PC-3 (cell line): Measurements from ENCODE around the gene KIAA0513. TPM values are rescaled to one million over a fixed set of nuclear protein-coding genes. Genes with fewer than 3 reads are reported as not detected.

Source experiments
- ATAC-seq: fragments of 200-7000 bp; cut with Tn5 transposase; 2 replicates; pipeline ENCODE4 v1.9.1; 2020; ENCODE audit warnings: mild to moderate bottlenecking, moderate library complexity
- BruUV-seq: library from RNA; stranded (reverse); fragments of 400-500 nt; replicated peaks from 2 replicates; lab custom pipeline; 2021; lab: Mats Ljungman, UMichigan
- CTCF ChIA-PET: fragments of 300-600 bp; sonication (Branson Sonifier 250); formaldehyde crosslinking; loops from one replicate; lab custom pipeline; 2022; ENCODE audit warnings: antibody characterized with exemption; lab: Charles Lee
- POLR2A ChIA-PET: fragments of 300-600 bp; sonication (Branson Sonifier 250); formaldehyde crosslinking; loops from one replicate; lab custom pipeline; 2022; ENCODE audit warnings: antibody characterized with exemption; ENCODE audit not compliant: unreplicated experiment; lab: Charles Lee
- DNase-seq: peaks from one replicate; pipeline ENCODE4 v3.0.0-alpha.2; 2015
- H2AFZ ChIP-seq: fragments of 300-600 bp; sonication (generic); 2 replicates; pipeline ENCODE4 v1.6.0; 2016; ENCODE audit warnings: antibody characterized with exemption, low read length
- H3F3A ChIP-seq: fragments of 300-600 bp; sonication (generic); one replicate; pipeline ENCODE4 v1.6.0; 2017; ENCODE audit warnings: antibody characterized with exemption, low read length, control low read depth, mild to moderate bottlenecking; ENCODE audit not compliant: unreplicated experiment
- H3K27ac ChIP-seq: fragments of 300-600 bp; sonication (generic); 2 replicates; pipeline ENCODE4 v1.5.1; 2016; ENCODE audit warnings: mild to moderate bottlenecking, low read length
- H3K27me3 ChIP-seq: fragments of 300-600 bp; sonication (generic); 2 replicates; pipeline ENCODE4 v1.6.1; 2016; ENCODE audit warnings: low read length, mixed read lengths
- H3K36me3 ChIP-seq: fragments of 300-600 bp; sonication (generic); 2 replicates; pipeline ENCODE4 v1.6.1; 2016; ENCODE audit warnings: low read depth, mixed run types, low read length, mixed read lengths
- H3K4me1 ChIP-seq: fragments of 300-600 bp; sonication (generic); 2 replicates; pipeline ENCODE4 v1.5.1; 2016; ENCODE audit warnings: low read length; ENCODE audit not compliant: insufficient read depth
- H3K4me2 ChIP-seq: fragments of 300-600 bp; sonication (generic); 2 replicates; pipeline ENCODE4 v1.6.0; 2016; ENCODE audit warnings: low read length
- H3K4me3 ChIP-seq: fragments of 300-600 bp; sonication (generic); 2 replicates; pipeline ENCODE4 v1.5.1; 2016; ENCODE audit warnings: mild to moderate bottlenecking, low read length, mixed read lengths
- H3K79me2 ChIP-seq: fragments of 300-600 bp; sonication (generic); 2 replicates; pipeline ENCODE4 v1.6.1; 2017; ENCODE audit warnings: low read length, mixed read lengths
- H3K9ac ChIP-seq: fragments of 300-600 bp; sonication (generic); 2 replicates; pipeline ENCODE4 v1.6.0; 2016; ENCODE audit warnings: mild to moderate bottlenecking, low read length
- H3K9me2 ChIP-seq: fragments of 300-600 bp; sonication (generic); replicated peaks from 2 replicates; pipeline ENCODE4 v1.6.1; 2016; ENCODE audit warnings: mixed run types, low read length, mixed read lengths
- H3K9me3 ChIP-seq: fragments of 300-600 bp; sonication (generic); 2 replicates; pipeline ENCODE4 v1.6.1; 2016; ENCODE audit warnings: low read length, mixed read lengths
- H4K20me1 ChIP-seq: fragments of 300-600 bp; sonication (generic); 2 replicates; pipeline ENCODE4 v1.6.1; 2016; ENCODE audit warnings: low read length, mixed read lengths
- CTCF ChIP-seq: fragments of 300-600 bp; sonication (generic); conservative IDR thresholded peaks from 2 replicates; pipeline ENCODE4 v1.5.1; 2017; ENCODE audit warnings: antibody characterized with exemption, low read depth, mild to moderate bottlenecking, low read length
- EZH2 ChIP-seq: fragments of 300-600 bp; sonication (generic); IDR thresholded peaks from one replicate; pipeline ENCODE4 v1.6.1; 2017; ENCODE audit warnings: antibody characterized with exemption, mild to moderate bottlenecking, low read length; ENCODE audit not compliant: unreplicated experiment
- EZH2phosphoT487 ChIP-seq: fragments of 300-600 bp; sonication (generic); IDR thresholded peaks from 2 replicates; pipeline ENCODE4 v1.6.1; 2018; ENCODE audit warnings: mild to moderate bottlenecking, antibody characterized with exemption, low read length, borderline replicate concordance
- intact Hi-C: fragments of 100-400 bp; cut with micrococcal nuclease; formaldehyde crosslinking; loops from 2 replicates; pipeline ENCODE4 v1.9.0; 2023
- total RNA-seq: library from RNA; depleted of rRNA; stranded (reverse); fragments of >200 nt; gene quantifications from 2 replicates; pipeline ENCODE4 v1.2.3, GENCODE V29; 2014

KIAA0513 gene
- total RNA-seq, 1 experiment from 2014 or later, result 7.8 TPM

GRCh38 chr16:85062845-85063244, 35.2 kb downstream of the KIAA0513 start:
- H3K9me3 ChIP-seq, result no peaks in the 10 kb centered on the region
- no peaks in the 10 kb centered on the region for H3K79me2 ChIP-seq
- H3K4me3 ChIP-seq, result no peak overlapping the region
- no peak overlapping the region for H3K4me2 ChIP-seq
- ChIA-PET POLR2A (no interaction called here), CTCF (no interaction called here)
- no peak for ATAC-seq
- H3K9ac ChIP-seq, result no peak overlapping the region
- no peaks in the 10 kb centered on the region for H4K20me1 ChIP-seq
- no TSS peak for BruUV-seq
- intact Hi-C loops, result no loop called here
- H3K27me3 ChIP-seq, result no peaks in the 10 kb centered on the region
- no peaks in the 10 kb centered on the region for H3K4me1 ChIP-seq
- TF ChIP-seq EZH2phosphoT487 (no peak), CTCF (no peak), EZH2 (no peak)
- H3K27ac ChIP-seq, result no peak overlapping the region
- no peaks in the 10 kb centered on the region for H3F3A ChIP-seq
- H2AFZ ChIP-seq, result no peak overlapping the region
- no peak for DNase-seq
- H3K36me3 ChIP-seq, result no peaks in the 10 kb centered on the region
- H3K9me2 ChIP-seq, result no peaks in the 10 kb centered on the region

- no peaks in the 10 kb centered on the region for H3K9me2 ChIP-seq
- H3K9me3 ChIP-seq, result no peaks in the 10 kb centered on the region
- no TSS peak for BruUV-seq
- intact Hi-C loops, result no loop called here
- no peak overlapping the region for H3K27ac ChIP-seq
- no peak for DNase-seq
- TF ChIP-seq EZH2 (no peak), CTCF (no peak), EZH2phosphoT487 (no peak)
- no peaks in the 10 kb centered on the region for H3K4me1 ChIP-seq
- no peak overlapping the region for H2AFZ ChIP-seq
- no peak for ATAC-seq
- H3F3A ChIP-seq, result no peaks in the 10 kb centered on the region
- H3K79me2 ChIP-seq, result no peaks in the 10 kb centered on the region
- ChIA-PET POLR2A (no interaction called here), CTCF (no interaction called here)
- H3K9ac ChIP-seq, result no peak overlapping the region
- H4K20me1 ChIP-seq, result no peaks in the 10 kb centered on the region
- H3K4me3 ChIP-seq, result no peak overlapping the region
- no peaks in the 10 kb centered on the region for H3K36me3 ChIP-seq
- H3K4me2 ChIP-seq, result no peak overlapping the region
- no peaks in the 10 kb centered on the region for H3K27me3 ChIP-seq
Measured at GRCh38 chr16:85064186-85064585, 36.6 kb downstream of the KIAA0513 start.

- POLR2A ChIA-PET, result no interaction called here
- no peak for TF ChIP-seq CTCF
Measured at GRCh38 chr16:85065099-85065498, 37.5 kb downstream of the KIAA0513 start.

More at GRCh38 chr16:85065099-85065498, 37.5 kb downstream of the KIAA0513 start:
- H3K79me2 ChIP-seq, result no peaks in the 10 kb centered on the region
- H3K4me3 ChIP-seq, result no peak overlapping the region
- H3K4me2 ChIP-seq, result no peak overlapping the region
- ATAC-seq (no peak), DNase-seq (no peak)
- no peak overlapping the region for H2AFZ ChIP-seq
- no peaks in the 10 kb centered on the region for H3K9me2 ChIP-seq
- CTCF ChIA-PET, result no interaction called here
- H3F3A ChIP-seq, result no peaks in the 10 kb centered on the region
- no TSS peak for BruUV-seq
- H3K27me3 ChIP-seq, result no peaks in the 10 kb centered on the region
- H3K27ac ChIP-seq, result no peak overlapping the region
- no peaks in the 10 kb centered on the region for H3K36me3 ChIP-seq
- no peaks in the 10 kb centered on the region for H3K9me3 ChIP-seq
- H3K4me1 ChIP-seq, result no peaks in the 10 kb centered on the region
- intact Hi-C loops, result no loop called here
- no peak overlapping the region for H3K9ac ChIP-seq
- no peaks in the 10 kb centered on the region for H4K20me1 ChIP-seq
